Cardiac muscle cell (in vitro differentiated cells and primary cell): ENCODE measurements around the gene ACE. TPM values are rescaled to one million over a fixed set of nuclear protein-coding genes. Genes with fewer than 3 reads are reported as not detected.
"Not testable (repeated sequence)": the region's sequence is repeated elsewhere in the genome, so short reads cannot be mapped to it uniquely, and the experiment has no call there.

Source experiments
- DNase-seq, 2 donors: peaks; one replicate each; pipeline versions ENCODE4 v3.0.0 to v3.0.0-alpha.2; 2010 to 2017; ENCODE audit warnings: low read depth in 1 of 2, low spot score in 1 of 2
- H3K27ac ChIP-seq: fragments of 200-600 bp; sonication (generic); 2 replicates; pipeline ENCODE4 v1.5.1; 2016
- H3K27me3 ChIP-seq: fragments of 200-600 bp; sonication (generic); 2 replicates; pipeline ENCODE4 v1.6.0; 2016; ENCODE audit warnings: control low read depth
- H3K36me3 ChIP-seq: fragments of 200-600 bp; sonication (generic); 2 replicates; pipeline ENCODE4 v1.5.1; 2016; ENCODE audit warnings: control low read depth
- H3K4me1 ChIP-seq: fragments of 200-600 bp; sonication (generic); 2 replicates; pipeline ENCODE4 v1.8.1; 2017; ENCODE audit warnings: low read depth, mild to moderate bottlenecking, mixed run types
- H3K4me3 ChIP-seq: fragments of 200-600 bp; sonication (generic); 2 replicates; pipeline ENCODE4 v1.5.1; 2016; ENCODE audit warnings: mild to moderate bottlenecking
- H3K9me3 ChIP-seq: fragments of 200-600 bp; sonication (generic); 2 replicates; pipeline ENCODE4 v1.5.1; 2017; ENCODE audit warnings: low read depth, mild to moderate bottlenecking, control low read depth
- polyA plus RNA-seq: library from polyadenylated mRNA; unstranded; fragments of >200 nt; fragmentation: Nextera tagmentation; extraction: Ambion mirVana; gene quantifications from 2 replicates; pipeline ENCODE4 v1.2.1, GENCODE V29; 2016
- total RNA-seq: library from RNA; depleted of rRNA; stranded (reverse); fragments of >200 nt; gene quantifications from 2 replicates; pipeline ENCODE4 v1.2.3, GENCODE V29; 2016
- TF ChIP-seq, protein P1 (sequence below): IDR thresholded peaks from 2 replicates; pipeline ENCODE4 v1.5.1; 2012; ENCODE audit warnings: low read depth, mild to moderate bottlenecking, low read length

Gene ACE
- total and polyA plus RNA-seq, 2 experiments from 2014 or later, result 1.8 to 3.2 TPM

DNA sequence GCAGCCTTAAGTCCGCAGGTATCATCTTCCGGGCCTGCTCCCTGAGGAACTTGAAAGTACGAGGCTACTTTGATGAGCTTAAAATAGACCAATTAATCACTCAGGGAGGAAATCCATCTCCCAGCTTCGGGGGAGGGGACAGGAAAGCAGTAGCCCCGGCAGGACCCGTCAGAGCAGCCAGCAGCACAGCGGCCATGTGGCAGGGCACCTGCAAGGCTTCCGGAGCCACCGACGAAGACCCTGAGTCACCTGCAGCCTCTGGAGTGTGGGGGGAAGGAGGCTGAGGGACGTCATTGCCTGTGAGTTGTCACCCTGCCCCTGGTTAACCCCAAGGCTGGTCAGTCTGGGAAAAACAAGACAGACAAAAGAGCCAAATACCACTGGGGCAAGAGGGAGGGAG is 26.3 kb upstream of the ACE start:
- peaks cover 1% of the 10 kb centered on the region for H3K27me3 ChIP-seq
- no peaks in the 10 kb centered on the region for H3K9me3 ChIP-seq
- peaks cover 18% of the 10 kb centered on the region for H3K4me1 ChIP-seq
- DNase-seq, result no peak
- H3K36me3 ChIP-seq, result no peaks in the 10 kb centered on the region
- H3K4me3 ChIP-seq, result no peak overlapping the region
- TF ChIP-seq, protein P1, sequence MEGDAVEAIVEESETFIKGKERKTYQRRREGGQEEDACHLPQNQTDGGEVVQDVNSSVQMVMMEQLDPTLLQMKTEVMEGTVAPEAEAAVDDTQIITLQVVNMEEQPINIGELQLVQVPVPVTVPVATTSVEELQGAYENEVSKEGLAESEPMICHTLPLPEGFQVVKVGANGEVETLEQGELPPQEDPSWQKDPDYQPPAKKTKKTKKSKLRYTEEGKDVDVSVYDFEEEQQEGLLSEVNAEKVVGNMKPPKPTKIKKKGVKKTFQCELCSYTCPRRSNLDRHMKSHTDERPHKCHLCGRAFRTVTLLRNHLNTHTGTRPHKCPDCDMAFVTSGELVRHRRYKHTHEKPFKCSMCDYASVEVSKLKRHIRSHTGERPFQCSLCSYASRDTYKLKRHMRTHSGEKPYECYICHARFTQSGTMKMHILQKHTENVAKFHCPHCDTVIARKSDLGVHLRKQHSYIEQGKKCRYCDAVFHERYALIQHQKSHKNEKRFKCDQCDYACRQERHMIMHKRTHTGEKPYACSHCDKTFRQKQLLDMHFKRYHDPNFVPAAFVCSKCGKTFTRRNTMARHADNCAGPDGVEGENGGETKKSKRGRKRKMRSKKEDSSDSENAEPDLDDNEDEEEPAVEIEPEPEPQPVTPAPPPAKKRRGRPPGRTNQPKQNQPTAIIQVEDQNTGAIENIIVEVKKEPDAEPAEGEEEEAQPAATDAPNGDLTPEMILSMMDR, result no peak
- H3K27ac ChIP-seq, result no peak overlapping the region

DNA sequence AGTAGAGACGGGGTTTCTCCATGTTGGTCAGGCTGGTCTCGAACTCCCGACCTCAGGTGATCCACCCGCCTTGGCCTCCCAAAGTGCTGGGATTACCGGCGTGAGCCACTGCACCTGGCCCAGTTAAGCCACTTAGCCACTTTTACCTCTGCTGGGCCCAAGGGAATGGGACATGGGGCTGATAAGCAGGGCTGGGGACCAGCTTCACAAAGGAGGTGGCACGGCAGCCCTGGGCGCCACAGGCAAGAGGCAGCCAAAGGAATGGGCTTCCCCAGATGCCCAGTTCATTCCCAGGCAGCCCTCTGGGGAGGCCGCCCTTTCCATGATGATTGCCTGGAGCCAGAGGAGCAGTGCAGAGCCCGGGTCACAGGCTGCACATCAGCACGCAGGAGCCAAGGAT is 25.7 kb upstream of the ACE start:
- TF ChIP-seq, protein P1, result no peak
- Histone ChIP-seq H3K4me1 (peaks cover 18% of the 10 kb centered on the region), H3K27me3 (no peaks in the 10 kb centered on the region), H3K36me3 (no peaks in the 10 kb centered on the region), H3K4me3 (no peak overlapping the region), H3K27ac (no peak overlapping the region), H3K9me3 (no peaks in the 10 kb centered on the region)
- DNase-seq, result no peak

DNA sequence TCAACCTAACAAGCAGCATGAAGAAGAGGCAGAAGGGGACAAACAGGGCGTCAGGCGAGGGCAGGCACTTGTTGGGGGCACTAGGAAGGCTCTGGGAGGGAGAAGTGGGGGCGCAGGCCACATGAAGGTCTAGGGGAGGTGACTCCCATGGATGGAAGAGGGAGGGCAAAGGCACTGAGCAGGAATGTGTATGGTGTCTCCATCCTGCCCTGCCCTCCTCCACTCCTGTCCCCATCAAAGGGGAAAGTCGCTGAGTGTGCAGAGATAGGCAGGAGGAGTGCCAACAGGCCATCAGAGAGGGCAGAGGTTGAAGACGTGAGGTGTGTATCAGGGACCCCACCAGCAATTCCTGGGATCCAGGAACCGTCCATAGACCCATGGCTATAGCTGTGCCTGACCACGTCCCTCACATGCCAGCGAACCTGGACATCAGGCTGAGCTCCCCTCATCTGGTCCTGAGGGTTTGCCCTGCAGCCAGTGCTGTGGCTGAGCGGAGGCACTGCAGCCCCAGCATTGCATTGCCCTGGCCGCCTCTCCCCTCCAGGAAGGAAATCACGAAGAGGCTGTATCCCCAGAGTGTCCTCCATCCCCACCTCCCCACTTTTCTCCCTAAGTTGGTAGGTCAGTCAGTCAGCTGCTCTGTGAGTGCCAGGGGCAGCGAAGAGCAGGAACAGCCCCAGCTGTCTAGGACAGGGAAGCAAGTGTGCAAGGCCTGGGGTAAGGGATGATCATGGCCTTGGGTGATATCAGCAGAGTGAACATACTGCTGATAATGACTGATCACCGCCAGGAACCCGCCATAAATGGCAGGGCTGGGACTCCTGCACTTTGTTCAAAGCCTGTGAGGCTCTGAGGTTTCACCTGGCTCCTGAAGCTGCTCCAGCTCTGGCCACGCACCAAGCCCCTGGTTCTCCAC is 24.6 kb upstream of the ACE start:
- TF ChIP-seq, protein P1, result no peak
- no peaks in the 10 kb centered on the region for H3K27me3 ChIP-seq
- no peak overlapping the region for H3K27ac ChIP-seq
- no peaks in the 10 kb centered on the region for H3K36me3 ChIP-seq
- H3K9me3 ChIP-seq, result no peaks in the 10 kb centered on the region
- DNase-seq, result no peak
- no peak overlapping the region for H3K4me3 ChIP-seq
- H3K4me1 ChIP-seq, result peaks cover 12% of the 10 kb centered on the region

DNA sequence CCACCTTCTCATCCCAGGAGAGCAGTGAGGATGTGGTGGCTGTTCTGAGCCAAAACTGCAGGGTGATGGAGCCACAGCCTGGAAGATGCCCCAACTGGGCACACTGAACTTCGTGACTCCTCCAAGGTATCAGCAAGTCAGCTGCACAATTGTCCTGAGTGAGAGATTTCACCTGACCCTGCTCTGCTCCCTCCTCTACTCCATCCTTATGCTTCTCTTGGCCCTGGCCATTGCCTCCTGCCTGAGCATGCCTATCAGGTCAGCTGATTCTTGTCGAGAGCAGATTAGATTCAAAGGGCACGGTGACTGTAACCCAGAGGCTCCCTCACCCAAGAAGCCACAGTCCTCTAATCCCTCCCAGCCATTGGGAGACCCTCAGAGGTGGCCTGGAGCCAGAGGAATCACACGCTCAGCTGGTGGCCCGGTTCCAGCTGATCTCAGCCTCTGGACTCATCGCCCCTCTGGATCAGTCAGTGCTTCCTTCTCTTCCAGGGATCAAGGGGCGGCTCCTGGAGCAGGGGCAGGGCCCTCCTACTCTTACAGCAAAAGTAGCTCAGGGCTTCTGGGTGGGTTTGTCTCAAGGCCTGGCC is 23.8 kb upstream of the ACE start:
- Histone ChIP-seq H3K4me1 (peaks cover 12% of the 10 kb centered on the region), H3K27me3 (no peaks in the 10 kb centered on the region), H3K4me3 (no peak overlapping the region), H3K36me3 (no peaks in the 10 kb centered on the region), H3K9me3 (no peaks in the 10 kb centered on the region), H3K27ac (no peak overlapping the region)
- no peak for DNase-seq
- TF ChIP-seq, protein P1, result no peak

DNA sequence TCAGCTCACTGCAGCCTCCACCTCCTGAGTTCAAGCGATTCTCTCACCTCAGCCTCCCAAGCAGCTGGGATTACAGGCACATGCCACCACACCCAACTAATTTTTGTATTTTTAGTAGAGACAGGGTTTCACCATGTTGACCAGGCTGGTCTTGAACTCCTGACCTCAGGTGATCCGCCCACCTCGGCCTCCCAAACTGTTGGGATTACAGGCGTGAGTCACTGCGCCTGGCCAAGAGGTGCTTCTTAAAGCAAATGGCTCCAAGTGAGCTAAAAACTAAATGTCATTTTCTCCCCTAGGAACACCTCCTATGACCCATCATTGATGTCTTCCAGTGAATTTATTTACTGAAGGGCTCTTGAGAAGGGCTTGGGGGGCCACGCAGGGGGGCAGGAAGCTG is 22.5 kb upstream of the ACE start:
- H3K9me3 ChIP-seq, DNase-seq, H3K27ac ChIP-seq, H3K4me3 ChIP-seq, H3K36me3 ChIP-seq, H3K27me3 ChIP-seq: not testable (repeated sequence)
- H3K4me1 ChIP-seq, result peaks cover 12% of the 10 kb centered on the region

DNA sequence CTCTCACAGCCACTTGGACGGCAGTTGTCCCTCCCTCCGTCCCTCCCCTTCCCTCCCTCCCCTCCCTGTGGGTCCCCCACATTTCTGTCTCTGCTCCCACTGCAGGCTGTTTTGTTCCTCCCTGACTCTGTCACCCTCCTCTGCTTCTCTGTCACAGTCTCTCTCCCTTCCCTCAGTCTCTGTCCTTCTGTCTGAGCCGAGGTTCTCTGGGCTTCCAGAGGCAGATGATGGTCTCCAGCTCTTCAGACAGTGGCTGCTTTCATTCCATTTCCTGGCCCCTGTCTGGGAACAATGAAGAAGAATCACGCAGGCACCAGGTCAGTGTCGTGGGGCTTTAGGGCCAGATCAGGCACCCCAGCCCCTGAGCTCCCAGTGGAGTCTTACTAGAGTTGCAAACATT is 21.9 kb upstream of the ACE start:
- no peak for DNase-seq
- no peaks in the 10 kb centered on the region for H3K27me3 ChIP-seq
- no peaks in the 10 kb centered on the region for H3K9me3 ChIP-seq
- no peak overlapping the region for H3K4me3 ChIP-seq
- TF ChIP-seq, protein P1, result no peak
- H3K27ac ChIP-seq, result no peak overlapping the region
- peaks cover 12% of the 10 kb centered on the region for H3K4me1 ChIP-seq
- H3K36me3 ChIP-seq, result no peaks in the 10 kb centered on the region
